CD1c-positive myeloid dendritic cell (primary cell): ENCODE measurements around the gene CADM1.

Source experiments
- DNase-seq: peaks from one replicate; pipeline ENCODE4 v3.0.0-alpha.2; 2016; ENCODE audit errors: extremely low spot score

Gene CADM1

DNA sequence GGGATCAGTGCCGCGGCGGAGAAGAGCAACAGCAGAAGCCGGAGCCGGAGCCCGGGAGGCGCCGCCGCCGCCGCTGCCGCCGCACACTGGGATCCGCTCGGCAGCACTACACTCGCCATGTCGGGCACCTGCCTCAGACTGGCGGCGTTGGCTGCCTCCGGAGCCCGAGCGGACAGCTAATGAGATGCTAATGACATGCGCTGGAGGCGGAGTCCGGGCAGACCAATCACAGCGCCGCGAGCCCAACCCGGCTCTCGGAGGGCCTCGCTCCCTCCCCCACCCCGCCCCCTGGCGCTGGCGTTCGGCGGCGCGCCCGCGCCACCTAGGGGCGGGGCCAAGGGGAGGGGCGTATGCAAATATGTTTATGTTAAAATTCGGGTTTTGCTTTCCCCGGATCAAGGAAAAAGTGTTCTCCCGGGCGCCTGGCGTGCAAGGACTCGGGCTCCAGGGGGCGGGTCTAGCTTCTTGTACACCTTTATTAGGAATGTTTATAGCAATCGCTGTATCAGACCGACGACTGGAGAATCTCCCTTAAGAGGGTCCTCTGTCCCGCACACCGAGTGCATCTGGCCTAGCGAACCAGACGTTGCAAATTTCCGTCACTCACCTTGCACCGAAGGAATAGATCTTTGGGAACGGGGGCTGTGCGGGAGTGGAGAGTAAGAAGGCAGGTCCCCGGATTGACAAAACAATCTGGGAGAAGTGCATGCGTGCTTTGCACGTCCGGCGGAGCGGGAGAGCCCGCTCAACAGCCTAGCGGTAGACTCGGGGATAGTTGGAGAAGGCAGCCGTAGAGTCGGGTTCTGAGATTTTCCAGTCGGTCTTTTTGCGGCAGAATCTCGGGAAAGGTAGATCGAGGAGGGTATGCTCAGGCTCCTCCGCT, at the start of gene CADM1:
TSS of gene CADM1 (minus strand) at position 140 of the 883 bp plus-strand sequence.
- peak; percentile 81 for DNase-seq

- no peak for DNase-seq
Measured at GRCh38 chr11:115552773-115553438, 48.7 kb upstream of the CADM1 start.

- DNase-seq, result no peak
Measured at GRCh38 chr11:115552151-115552772, 48.0 kb upstream of the CADM1 start.

GRCh38 chr11:115550291-115551059, 46.3 kb upstream of the CADM1 start:
- DNase-seq, result no peak

GRCh38 chr11:115548878-115549528, 44.8 kb upstream of the CADM1 start:
- no peak for DNase-seq

- no peak for DNase-seq
Measured at GRCh38 chr11:115545581-115546210, 41.5 kb upstream of the CADM1 start.

GRCh38 chr11:115544422-115544948, 40.3 kb upstream of the CADM1 start:
- no peak for DNase-seq

DNA sequence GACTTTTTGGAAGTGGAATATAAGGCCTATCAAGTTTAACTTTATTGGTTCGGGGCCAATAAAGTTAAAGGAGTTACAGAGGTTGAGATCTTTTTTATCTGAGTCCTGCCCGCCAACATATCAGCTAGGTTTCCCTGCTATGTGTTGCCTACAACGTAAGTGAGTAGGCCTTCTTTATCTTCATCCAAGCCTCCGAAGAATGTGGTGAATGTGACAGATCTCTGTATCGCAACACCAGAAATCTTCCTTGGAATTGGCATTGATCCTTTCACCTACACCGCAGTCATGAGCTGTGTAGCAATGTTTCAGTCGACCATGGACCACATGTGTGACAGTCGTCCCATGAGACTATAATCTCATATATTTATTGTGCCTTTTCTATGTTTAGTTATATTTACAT, 37.3 kb upstream of the CADM1 start:
- DNase-seq, result no peak

GRCh38 chr11:115539844-115540243, 35.6 kb upstream of the CADM1 start:
- no peak for DNase-seq

GRCh38 chr11:115535781-115536180, 31.6 kb upstream of the CADM1 start:
- no peak for DNase-seq

DNA sequence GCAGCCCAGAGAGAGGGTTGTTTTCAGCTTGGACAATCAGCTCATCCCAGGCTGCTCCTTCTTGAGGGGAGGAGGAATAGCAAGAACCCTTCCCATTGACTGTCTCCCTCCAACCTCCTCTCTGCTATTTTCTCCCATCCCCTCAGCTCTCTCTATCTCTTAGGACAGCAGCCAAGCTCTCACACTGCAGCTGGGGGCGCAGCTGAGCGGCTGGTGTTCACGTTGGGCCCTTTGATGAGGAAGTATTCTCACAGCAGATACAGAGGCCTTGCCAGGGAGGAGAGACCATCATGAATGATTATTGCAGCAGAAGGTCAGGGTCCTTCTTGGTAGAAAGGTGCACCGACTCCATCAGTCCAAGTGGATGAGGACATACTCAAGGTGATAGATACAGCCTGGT, 26.5 kb upstream of the CADM1 start:
- DNase-seq, result no peak

DNA sequence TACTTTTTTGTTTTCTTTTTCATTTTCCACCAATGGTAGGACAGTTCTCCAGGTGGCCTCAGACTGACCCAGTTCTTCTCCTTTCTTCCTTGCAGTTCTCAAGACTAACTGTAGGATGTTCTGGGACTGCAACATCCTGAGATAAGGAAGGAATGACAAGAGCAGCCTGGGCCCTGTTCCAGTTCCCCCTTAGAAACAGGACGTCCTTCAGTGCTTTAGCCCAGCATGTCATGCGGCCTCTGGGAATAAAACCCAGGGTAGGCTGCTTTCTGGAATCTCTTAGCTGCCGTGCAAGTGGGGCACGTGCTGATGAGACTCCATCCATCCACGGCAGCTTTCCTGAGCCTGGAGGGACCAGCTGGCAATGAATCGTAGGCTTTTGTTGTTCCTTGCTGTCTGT, 24.0 kb upstream of the CADM1 start:
- DNase-seq, result no peak

- no peak for DNase-seq
Measured at GRCh38 chr11:115527534-115528125, 23.4 kb upstream of the CADM1 start.

- no peak for DNase-seq
Measured at GRCh38 chr11:115525531-115526006, 21.4 kb upstream of the CADM1 start.

- DNase-seq, result no peak
Measured at GRCh38 chr11:115524572-115524971, 20.4 kb upstream of the CADM1 start.

DNA sequence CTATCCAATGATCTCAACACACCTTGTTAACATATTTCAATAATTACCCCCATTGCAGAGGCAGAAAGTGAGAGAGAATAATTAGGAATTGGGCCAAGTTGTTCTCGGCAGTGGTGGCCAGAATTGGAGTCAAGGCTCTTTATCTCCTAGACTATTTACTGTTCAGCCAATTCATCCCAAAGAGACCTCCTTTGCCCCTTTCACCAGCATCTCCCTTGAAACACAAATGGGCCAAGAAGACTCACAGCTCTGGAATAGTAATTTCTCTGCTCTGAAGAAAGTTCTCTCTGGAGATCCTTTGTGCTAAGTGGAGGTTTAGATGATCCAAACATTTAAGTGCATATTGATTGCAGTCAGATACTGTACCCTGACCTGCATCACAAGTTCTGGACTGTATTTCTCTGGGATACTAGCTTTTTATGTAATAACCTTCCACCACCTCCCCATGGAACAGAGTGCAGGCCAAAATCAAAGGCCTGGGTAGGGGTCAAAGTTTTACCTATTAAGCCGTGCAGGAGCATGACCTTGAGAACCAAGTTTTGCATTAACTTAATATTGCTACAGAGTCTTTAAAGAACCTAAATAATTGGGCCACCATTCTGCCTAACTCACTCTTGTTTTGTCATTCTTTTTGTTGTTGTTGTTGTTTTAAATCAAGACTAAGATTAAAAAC, 19.6 kb upstream of the CADM1 start:
- DNase-seq, result no peak

DNA sequence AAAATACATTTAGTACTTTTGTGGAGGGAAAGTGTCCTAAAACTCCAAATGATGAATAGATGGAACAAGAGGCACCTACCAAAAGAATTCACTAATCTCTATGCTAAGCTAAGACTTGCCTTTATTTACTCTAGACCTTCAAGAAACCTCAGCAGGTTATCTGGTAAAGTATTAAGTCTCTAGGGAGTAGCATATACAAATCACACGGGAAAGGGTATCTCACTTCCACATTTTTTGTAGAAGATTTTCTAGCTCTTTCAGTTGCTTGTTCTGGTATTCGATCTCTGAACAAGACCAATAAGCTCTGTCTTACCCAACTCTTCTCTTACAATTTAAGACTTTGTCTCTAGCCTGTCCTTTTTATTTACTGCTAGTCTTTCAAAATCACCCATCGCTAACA, 18.1 kb upstream of the CADM1 start:
- DNase-seq, result no peak

DNA sequence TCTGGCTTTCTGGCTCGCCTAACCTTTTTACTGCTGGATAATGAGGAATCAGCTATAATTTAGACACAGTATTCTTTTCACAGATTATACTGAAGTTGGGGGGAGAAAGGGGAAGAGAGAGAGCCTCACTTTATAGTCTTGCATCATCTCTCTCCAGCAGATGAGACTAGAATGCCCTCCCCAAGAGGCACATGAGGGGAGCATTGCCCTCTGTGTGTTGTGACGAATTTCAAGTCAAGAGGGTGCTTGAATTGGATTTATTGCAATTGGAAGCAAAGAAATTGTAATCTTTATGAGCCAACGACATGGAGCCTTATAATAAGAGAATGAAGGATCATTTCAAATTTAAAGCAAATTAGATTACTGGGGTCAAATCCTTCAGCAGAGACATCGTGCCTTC, 17.6 kb upstream of the CADM1 start:
- no peak for DNase-seq

- no peak for DNase-seq
Measured at GRCh38 chr11:115518983-115519628, 14.9 kb upstream of the CADM1 start.
